A172 (cell line): ENCODE data around the gene ZFP14. TPM values are rescaled to one million over a fixed set of nuclear protein-coding genes. Genes with fewer than 3 reads are reported as not detected.
A peak's percentile ranks its signal among the peaks of the same experiment; 100 is the strongest.

Experiments
- DNase-seq: peaks from one replicate; pipeline ENCODE4 v3.0.0-alpha.2; 2015; ENCODE audit warnings: low spot score
- total RNA-seq: library from RNA; depleted of rRNA; stranded (reverse); fragments of >200 nt; shearing (Covaris generic); gene quantifications from 2 replicates; pipeline ENCODE4 v1.2.3, GENCODE V29; 2014; rRNA removed

ZFP14 gene
- total RNA-seq = 2.1 and 3.8 TPM in 2 replicates

- DNase-seq = peak; percentile 83
These were observed at the start of gene ZFP14 for GRCh38 chr19:36378625-36379509. ZFP14 (minus strand) TSS chr19:36379201; CDS start chr19:36367892, 11,309 bp downstream.

GRCh38 chr19:36423925-36424324, 44.9 kb upstream of the ZFP14 start:
- no peak for DNase-seq

- no peak for DNase-seq
These were observed 42.9 kb upstream of the ZFP14 start for GRCh38 chr19:36421749-36422481.

DNA sequence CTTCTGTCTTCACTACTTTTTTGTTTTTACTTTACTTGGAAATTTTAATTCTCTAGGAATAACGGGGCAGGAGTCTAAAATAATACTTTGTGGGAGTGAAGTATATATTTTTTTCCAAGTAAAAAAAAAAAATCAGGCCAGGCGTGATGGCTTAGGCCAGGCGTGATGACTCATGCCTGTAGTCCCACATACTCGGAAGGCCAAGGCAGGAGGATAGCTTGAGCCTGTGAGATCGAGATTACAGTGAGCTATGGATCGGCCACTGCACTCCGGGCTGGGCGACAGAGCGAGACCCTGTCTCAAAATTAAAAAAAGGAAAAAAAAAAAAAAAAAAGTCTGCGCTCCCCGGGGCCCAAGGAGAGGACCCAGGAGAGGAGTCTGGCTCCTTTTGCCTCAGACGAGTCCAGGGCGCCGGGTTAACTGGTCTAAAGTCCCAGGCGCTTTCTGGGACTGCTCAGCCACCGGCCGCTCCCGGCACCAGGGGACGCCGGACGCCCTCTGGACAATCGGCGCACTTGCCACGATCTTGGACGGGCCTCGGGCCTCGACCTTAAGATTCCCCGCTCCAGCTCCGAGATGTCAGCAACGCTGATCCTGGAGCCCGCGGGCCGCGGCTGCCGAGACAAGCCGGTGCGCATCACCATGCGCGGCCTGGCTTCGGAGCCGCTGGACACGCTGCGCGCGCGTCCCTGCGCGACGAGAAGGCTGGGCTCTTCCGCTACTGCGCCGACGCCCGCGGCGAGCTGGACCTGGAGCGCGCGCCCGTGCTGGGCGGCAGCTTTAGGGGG, 42.2 kb upstream of the ZFP14 start:
- no peak for DNase-seq

DNA sequence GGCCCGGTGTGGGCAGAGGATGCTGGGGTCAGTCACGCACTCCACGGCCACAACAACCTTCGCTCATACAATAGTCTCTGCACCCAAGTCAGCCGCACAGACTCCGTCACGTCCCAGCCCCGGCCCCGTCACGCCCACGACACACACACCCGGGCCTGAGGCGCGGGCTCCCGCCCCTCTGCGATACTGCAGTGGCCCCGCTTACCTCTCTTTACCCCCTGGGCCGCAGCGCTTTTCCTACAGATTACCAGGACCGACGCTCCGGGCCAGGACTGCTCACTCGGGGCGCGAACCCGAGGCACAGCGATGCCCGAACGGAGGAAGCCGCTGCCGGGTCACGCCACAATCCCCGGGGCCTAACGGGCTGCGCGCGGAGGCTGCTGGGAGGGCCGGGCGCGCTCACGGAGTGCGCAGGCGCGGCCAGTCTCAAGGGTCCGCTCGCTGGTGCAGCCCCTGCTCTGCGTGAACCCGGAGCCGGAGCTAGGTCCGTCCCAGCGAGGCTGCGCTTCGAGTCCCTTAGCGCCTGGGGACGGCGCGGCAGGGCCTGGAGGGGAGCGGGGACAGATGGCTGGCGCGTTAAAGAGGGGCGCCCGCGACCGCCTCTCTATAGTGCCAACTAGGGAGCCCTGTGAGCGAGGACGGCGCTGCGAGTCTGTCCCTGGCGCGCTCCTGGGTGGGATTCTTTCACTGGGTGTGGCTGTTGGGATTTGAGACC, 39.4 kb upstream of the ZFP14 start, which contains the start of gene ZFP82:
Gene ZFP82 (minus strand): TSS at position 358 of the 715 bp plus-strand sequence. CDS start 8,855 bp downstream, outside the sequence.
- no peak for DNase-seq

DNA sequence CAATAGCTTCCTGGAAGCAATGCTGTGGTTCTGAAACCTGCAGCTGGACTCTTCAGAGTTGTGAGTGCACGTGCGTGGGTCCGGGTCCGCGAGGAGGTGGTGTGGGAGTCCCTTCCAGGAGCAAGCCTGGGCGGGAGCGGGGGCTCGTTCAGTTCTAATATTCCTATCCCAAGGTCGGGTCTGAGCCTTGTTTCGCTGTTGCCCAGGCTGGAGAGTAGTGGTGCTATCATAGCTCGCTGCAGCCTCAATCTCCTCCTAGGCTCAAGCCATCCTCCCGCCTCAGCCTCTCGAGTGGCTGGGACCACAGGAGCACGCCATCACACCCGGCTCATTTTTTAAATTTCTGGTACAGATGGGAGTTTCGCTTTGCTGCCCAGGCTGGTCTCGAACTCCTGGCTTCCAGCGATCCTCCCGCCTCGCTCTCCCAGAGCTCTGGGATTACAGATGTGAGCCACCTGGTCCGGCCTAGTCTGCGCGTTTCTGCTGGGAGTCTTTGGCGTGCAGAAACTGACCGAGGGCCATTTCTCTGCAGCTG, 38.8 kb upstream of the ZFP14 start:
- no peak for DNase-seq

GRCh38 chr19:36409841-36410240, 30.8 kb upstream of the ZFP14 start:
- no peak for DNase-seq

DNA sequence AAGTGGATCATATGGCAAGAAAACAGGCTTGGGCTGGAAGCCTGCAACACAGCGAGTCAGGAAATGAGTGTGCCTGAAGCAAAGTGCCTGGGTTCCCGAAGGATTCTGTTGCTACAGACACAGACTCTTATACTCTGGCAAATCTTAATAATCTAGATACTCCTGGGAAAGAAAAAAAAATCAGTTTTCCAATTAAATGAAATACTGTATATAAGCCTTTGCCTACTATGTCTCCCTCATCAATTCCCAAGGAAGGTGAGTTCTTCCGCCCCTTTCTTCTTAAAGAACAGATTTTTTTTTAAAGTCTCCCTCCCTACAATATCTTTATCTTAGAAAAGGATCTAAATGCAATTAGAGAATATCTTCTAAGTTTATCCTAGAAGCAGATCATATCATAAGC, 29.1 kb upstream of the ZFP14 start:
- no peak for DNase-seq

DNA sequence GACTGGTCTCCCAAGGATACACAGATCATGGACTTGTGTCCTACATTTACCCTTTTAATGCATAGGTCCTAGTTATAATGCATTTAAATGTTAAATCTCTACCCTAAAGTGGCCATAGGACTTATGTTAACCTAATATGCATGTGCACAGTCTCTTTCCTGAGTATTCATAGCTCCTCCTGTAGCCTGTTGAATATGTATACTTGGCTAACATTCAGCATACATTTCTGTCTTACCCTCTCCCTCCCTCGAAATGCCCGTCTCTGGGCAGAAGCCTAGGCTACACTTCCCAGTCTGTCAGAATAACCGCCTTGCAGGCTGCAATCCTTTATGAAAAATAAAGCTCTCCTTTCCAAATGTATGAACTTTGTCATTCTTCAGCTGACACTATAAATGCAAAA, 25.5 kb upstream of the ZFP14 start:
- no peak for DNase-seq

GRCh38 chr19:36401475-36401874, 22.5 kb upstream of the ZFP14 start:
- DNase-seq = no peak

GRCh38 chr19:36398571-36398970, 19.6 kb upstream of the ZFP14 start:
- no peak for DNase-seq

DNA sequence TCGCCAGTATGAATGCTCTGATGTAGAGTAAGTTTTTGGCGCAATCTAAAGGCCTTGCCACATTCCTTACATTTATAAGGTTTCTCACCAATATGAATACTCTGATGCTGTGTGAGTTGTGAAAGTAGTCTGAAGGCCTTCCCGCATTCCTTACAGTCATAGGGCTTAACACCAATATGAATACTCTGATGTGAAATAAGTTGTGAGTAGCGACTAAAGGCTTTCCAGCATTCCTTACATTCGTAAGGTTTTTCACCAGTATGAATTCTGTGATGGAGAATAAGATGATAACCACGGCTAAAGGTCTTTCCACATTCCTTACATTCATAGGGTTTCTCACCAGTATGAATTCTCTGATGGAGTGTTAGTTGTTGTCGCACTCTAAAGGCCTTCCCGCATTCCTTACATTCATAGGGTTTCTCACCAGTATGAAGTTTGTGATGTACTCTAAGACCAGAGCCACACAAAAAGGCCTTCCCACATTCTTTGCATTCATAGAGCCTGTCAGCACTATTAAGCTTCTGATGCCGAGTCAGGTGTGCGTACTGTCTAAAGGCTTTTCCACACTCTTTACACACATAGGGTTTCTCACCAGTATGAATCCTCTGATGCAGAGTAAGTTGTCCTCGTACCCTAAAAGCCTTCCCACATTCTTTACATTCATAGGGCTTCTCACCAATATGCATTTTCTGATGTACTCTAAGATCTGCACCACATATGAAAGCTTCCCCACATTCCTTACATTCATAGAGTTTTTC, 14.1 kb upstream of the ZFP14 start:
- no peak for DNase-seq

GRCh38 chr19:36379510-36379819, 464 bp upstream of the ZFP14 start:
- DNase-seq = no peak

DNA sequence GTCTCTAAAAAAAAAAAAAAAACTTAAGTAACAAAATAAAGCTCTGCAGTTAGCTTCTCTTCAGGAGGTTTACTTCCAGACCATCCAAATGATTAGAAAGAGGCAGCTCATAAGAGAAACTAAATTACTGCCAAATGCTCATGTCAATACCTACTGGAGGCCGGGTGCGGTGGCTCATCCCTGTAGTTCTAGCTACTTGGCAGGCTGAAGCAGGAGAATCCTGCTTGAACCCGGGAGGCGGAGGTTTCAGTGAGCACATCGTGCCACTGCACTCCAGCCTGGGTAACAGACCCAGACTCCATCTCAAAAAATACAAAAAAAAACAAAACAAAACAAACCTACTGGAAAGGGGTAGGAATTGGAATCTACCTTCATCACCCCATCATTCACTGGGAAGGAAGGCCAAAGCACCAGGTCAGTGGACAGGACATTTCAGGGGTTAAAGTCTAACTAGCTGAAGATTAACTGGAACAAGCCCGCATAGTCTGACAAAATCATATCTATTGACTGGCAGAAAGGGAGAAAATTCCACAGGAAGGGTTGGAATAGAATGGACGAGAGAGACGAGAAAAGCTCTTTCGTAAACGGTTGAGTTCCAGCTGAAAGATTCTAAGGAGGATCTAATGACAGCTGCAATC, 1.3 kb downstream of the ZFP14 start:
- DNase-seq = no peak

DNA sequence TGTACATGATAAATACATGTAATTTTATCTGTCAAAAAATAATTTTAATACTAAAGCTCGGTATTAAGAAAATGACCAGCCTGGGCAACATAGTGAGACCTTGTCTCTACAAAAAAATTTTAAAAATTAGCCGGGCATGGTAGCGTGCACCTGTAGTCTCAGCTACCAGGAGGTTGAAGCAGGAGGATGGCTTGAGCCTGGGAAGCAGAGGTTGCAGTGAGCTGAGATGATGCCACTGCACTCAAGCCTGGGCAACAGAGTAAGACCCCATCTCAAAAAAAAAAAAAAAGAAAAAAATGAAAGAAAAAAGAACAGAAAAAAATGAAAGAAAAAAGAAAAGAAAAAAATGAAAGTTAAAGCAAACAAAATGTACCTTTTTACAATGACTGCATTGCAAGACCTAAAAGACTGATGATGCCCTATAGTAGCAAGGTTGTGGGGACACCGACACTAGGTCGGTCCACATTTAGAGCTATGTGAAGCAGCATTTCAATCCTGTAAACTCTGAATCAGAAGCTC, 5.3 kb downstream of the ZFP14 start:
- no peak for DNase-seq

- DNase-seq = no peak
These were observed 7.1 kb downstream of the ZFP14 start for GRCh38 chr19:36371886-36372285.

DNA sequence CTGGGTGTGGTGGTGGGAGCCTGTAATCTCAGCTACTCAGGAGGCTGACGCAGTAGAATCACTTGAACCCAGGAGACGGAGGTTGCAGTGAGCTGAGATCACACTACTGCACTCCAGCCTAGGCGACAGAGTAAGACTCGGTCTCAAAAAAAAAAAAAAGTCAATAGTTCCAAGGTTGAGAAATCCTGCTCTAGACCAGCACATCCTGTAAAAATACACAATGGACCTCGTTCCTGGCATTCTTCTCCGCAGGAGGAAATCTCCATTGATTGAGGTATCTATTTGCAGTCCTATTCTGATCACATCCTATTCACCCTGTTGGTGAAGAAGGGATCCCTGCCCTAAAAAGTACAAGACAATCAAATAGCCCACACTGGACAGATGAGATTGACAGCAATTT, 15.2 kb downstream of the ZFP14 start:
- DNase-seq = no peak

DNA sequence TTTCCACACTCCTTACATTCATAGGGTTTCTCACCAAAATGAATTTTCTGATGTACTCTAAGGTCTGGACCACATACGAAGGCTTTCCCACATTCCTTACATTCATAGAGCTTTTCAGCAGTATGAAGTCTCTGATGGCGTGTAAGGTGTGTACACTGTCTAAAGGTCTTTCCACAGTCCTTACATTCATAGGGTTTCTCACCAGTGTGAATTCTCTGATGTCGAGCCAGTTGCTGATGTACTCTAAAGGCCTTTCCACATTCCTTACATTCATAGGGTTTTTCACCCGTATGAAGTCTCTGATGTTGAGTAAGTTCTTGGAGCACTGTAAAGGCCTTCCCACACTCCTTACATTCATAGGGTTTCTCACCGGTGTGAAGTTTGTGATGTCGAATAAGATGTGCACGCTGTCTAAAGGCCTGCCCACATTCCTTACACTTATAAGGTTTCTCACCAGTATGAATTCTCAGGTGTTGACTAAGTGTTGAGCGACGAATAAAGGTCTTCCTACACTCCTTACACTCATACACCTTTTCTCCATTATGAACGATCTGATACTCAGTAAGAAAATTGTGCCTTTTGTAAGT, 38.1 kb downstream of the ZFP14 start:
- no peak for DNase-seq
